A673 (cell line): ENCODE data around the gene SLCO2A1. TPM values are rescaled to one million over a fixed set of nuclear protein-coding genes. Genes with fewer than 3 reads are reported as not detected.

Source experiments
- BruUV-seq: library from RNA; stranded (reverse); fragments of 400-500 nt; replicated peaks from 2 replicates; lab custom pipeline; 2021; lab: Mats Ljungman, UMichigan
- CTCF ChIA-PET: fragments of 300-600 bp; sonication (Branson Sonifier 250); formaldehyde crosslinking; loops from one replicate; lab custom pipeline; 2022; ENCODE audit warnings: antibody characterized with exemption; lab: Charles Lee
- POLR2A ChIA-PET: fragments of 300-600 bp; sonication (Branson Sonifier 250); formaldehyde crosslinking; loops from one replicate; lab custom pipeline; 2022; ENCODE audit warnings: antibody characterized with exemption; ENCODE audit not compliant: low non-redundant PET; lab: Charles Lee
- DNase-seq: peaks from one replicate; pipeline ENCODE4 v3.0.0-alpha.2; 2015; ENCODE audit warnings: low spot score
- H3K27ac ChIP-seq: fragments of 200-600 bp; sonication (generic); 2 replicates; pipeline ENCODE4 v1.5.1; 2016; ENCODE audit warnings: mixed run types, low read depth, mild to moderate bottlenecking, mixed read lengths, antibody characterized with exemption, low read length; ENCODE audit not compliant: poor library complexity, severe bottlenecking
- H3K27me3 ChIP-seq: fragments of 200-600 bp; sonication (generic); replicated peaks from 2 replicates; pipeline ENCODE4 v1.6.1; 2017; ENCODE audit warnings: mixed run types, low read depth, mild to moderate bottlenecking, mixed read lengths, antibody characterized with exemption, low read length; ENCODE audit not compliant: insufficient read depth, poor library complexity
- H3K36me3 ChIP-seq: fragments of 200-600 bp; sonication (generic); 2 replicates; pipeline ENCODE4 v1.6.1; 2016; ENCODE audit warnings: mixed run types, mild to moderate bottlenecking, mixed read lengths, antibody characterized with exemption, low read length; ENCODE audit not compliant: insufficient read depth, poor library complexity, severe bottlenecking
- H3K4me1 ChIP-seq: fragments of 200-600 bp; sonication (generic); 2 replicates; pipeline ENCODE4 v1.6.1; 2017; ENCODE audit warnings: mixed run types, mild to moderate bottlenecking, mixed read lengths, antibody characterized with exemption, low read length; ENCODE audit not compliant: insufficient read depth, poor library complexity, severe bottlenecking
- H3K4me3 ChIP-seq: fragments of 200-600 bp; sonication (generic); 2 replicates; pipeline ENCODE4 v1.5.1; 2016; ENCODE audit warnings: low read depth, mixed run types, mild to moderate bottlenecking, mixed read lengths, low read length; ENCODE audit not compliant: poor library complexity, severe bottlenecking
- H3K9me3 ChIP-seq: fragments of 200-600 bp; sonication (generic); 2 replicates; pipeline ENCODE4 v1.6.1; 2016; ENCODE audit warnings: mixed run types, low read depth, mild to moderate bottlenecking, mixed read lengths, antibody characterized with exemption, low read length; ENCODE audit not compliant: poor library complexity, severe bottlenecking
- CTCF ChIP-seq: fragments of 300-800, 200-600 bp; sonication (generic); conservative IDR thresholded peaks from 2 replicates; pipeline ENCODE4 v1.5.1; 2017; ENCODE audit warnings: low read depth, mild to moderate bottlenecking, antibody characterized with exemption, low read length, moderate library complexity, mixed read lengths
- EZH2 ChIP-seq: fragments of 200-600 bp; sonication (generic); IDR thresholded peaks from 2 replicates; pipeline ENCODE4 v1.6.1; 2017; ENCODE audit warnings: borderline replicate concordance, low read depth, mild to moderate bottlenecking, mixed read lengths, antibody characterized with exemption, low read length; ENCODE audit not compliant: poor library complexity, severe bottlenecking
- intact Hi-C: fragments of 100-400 bp; cut with micrococcal nuclease; formaldehyde crosslinking; loops from one replicate; pipeline ENCODE4 v1.10.0; 2022; ENCODE audit not compliant: unreplicated experiment
- total RNA-seq: library from RNA; stranded (reverse); gene quantifications from 2 replicates; pipeline ENCODE4 v1.2.3, GENCODE V29; 2021

Gene SLCO2A1
- total RNA-seq, 1 experiment from 2014 or later = not detected

GRCh38 chr3:133991637-133992036 is 38.1 kb downstream of the SLCO2A1 start:
- Histone ChIP-seq H3K4me3 (no peak overlapping the region), H3K27me3 (peaks cover 4% of the 10 kb centered on the region), H3K27ac (no peak overlapping the region), H3K9me3 (no peaks in the 10 kb centered on the region), H3K36me3 (no peaks in the 10 kb centered on the region), H3K4me1 (no peaks in the 10 kb centered on the region)
- intact Hi-C loops = no loop called here
- CTCF ChIA-PET = no interaction called here
- no TSS peak for BruUV-seq
- TF ChIP-seq CTCF (no peak), EZH2 (no peak)
- no peak for DNase-seq
- POLR2A ChIA-PET = no interaction called here

- ChIA-PET CTCF (no interaction called here), POLR2A (no interaction called here)
- no TSS peak for BruUV-seq
- Histone ChIP-seq H3K4me1 (no peaks in the 10 kb centered on the region), H3K9me3 (no peaks in the 10 kb centered on the region), H3K36me3 (no peaks in the 10 kb centered on the region), H3K4me3 (no peak overlapping the region), H3K27ac (no peak overlapping the region), H3K27me3 (peaks cover 4% of the 10 kb centered on the region)
- intact Hi-C loops = no loop called here
- TF ChIP-seq EZH2 (no peak), CTCF (no peak)
- DNase-seq = no peak
These were observed 38.5 kb downstream of the SLCO2A1 start for GRCh38 chr3:133991209-133991608.

- no peak overlapping the region for H3K27ac ChIP-seq
- ChIA-PET POLR2A (no interaction called here), CTCF (no interaction called here)
- H3K4me1 ChIP-seq = no peaks in the 10 kb centered on the region
- H3K9me3 ChIP-seq = no peaks in the 10 kb centered on the region
- intact Hi-C loops = no loop called here
- no TSS peak for BruUV-seq
- H3K36me3 ChIP-seq = no peaks in the 10 kb centered on the region
- no peak overlapping the region for H3K4me3 ChIP-seq
- peaks cover 4% of the 10 kb centered on the region for H3K27me3 ChIP-seq
- DNase-seq = no peak
- TF ChIP-seq CTCF (no peak), EZH2 (no peak)
These were observed 39.6 kb downstream of the SLCO2A1 start for GRCh38 chr3:133989936-133990702.
